Progenitor cell of endocrine pancreas (in vitro differentiated cells): Measurements from ENCODE around the gene UBXN6. TPM values are rescaled to one million over a fixed set of nuclear protein-coding genes. Genes with fewer than 3 reads are reported as not detected.

Source experiments
- DNase-seq: peaks from one replicate; pipeline ENCODE4 v3.0.0; 2021; ENCODE audit warnings: low spot score; ENCODE audit not compliant: unreplicated experiment
- H3K27ac Mint-ChIP-seq: 2 replicates; pipeline ENCODE4 v1.8.0; 2021; ENCODE audit warnings: mild to moderate bottlenecking, moderate library complexity, mixed read lengths
- H3K27me3 Mint-ChIP-seq: 2 replicates; pipeline ENCODE4 v1.8.0; 2021; ENCODE audit warnings: mixed read lengths
- H3K36me3 Mint-ChIP-seq: 2 replicates; pipeline ENCODE4 v1.8.0; 2022; ENCODE audit warnings: mixed read lengths; ENCODE audit not compliant: insufficient read depth
- H3K4me1 Mint-ChIP-seq: 2 replicates; pipeline ENCODE4 v1.8.0; 2021; ENCODE audit warnings: low read depth, mixed read lengths
- H3K4me3 Mint-ChIP-seq: 2 replicates; pipeline ENCODE4 v1.8.0; 2021; ENCODE audit warnings: low read depth, mild to moderate bottlenecking, moderate library complexity, mixed read lengths
- H3K9me3 Mint-ChIP-seq: 2 replicates; pipeline ENCODE4 v1.8.0; 2021; ENCODE audit warnings: low read depth, mixed read lengths
- CTCF ChIP-seq: fragments of 200-600 bp; sonication (generic); IDR thresholded peaks from one replicate; pipeline ENCODE4 v1.5.0; 2021; ENCODE audit warnings: antibody characterized with exemption, mild to moderate bottlenecking; ENCODE audit not compliant: unreplicated experiment
- long read RNA-seq: library from polyadenylated mRNA; unstranded; transcript quantifications from one replicate; pipeline ENCODE4 v2.0.0, GENCODE V29; 2020
- total RNA-seq: library from RNA; stranded (reverse); gene quantifications from 2 replicates; pipeline ENCODE4 v1.2.1, GENCODE V29; 2021

UBXN6 gene
- 57.2 and 61.8 TPM in 2 replicates for total RNA-seq
- long read RNA-seq, partial matches to known transcripts, result 4 of 7 reads
- long read RNA-seq, other reads (novel, unspliced or antisense), result 1 of 7 reads

GRCh38 chr19:4457654-4458395, at the start of gene UBXN6:
TSS of gene UBXN6 (minus strand) at chr19:4457794. CDS start at chr19:4457697, 97 bp downstream.
- H3K4me1 Mint-ChIP-seq, result peaks cover 12% of the 10 kb centered on the region
- H3K4me3 Mint-ChIP-seq, result peak within 1 kb of the TSS; percentile 88
- no peaks in the 10 kb centered on the region for H3K36me3 Mint-ChIP-seq
- TF ChIP-seq CTCF, result no peak
- H3K27ac Mint-ChIP-seq, result peak within 1 kb of the TSS; percentile 97
- no peaks in the 10 kb centered on the region for H3K9me3 Mint-ChIP-seq
- H3K27me3 Mint-ChIP-seq, result no peaks in the 10 kb centered on the region
- DNase-seq, result peak; percentile 93

- Mint-ChIP-seq H3K36me3 (peaks cover 13% of the 10 kb centered on the region), H3K4me3 (no peak overlapping the region), H3K9me3 (no peaks in the 10 kb centered on the region), H3K27ac (no peak overlapping the region), H3K27me3 (no peaks in the 10 kb centered on the region), H3K4me1 (no peaks in the 10 kb centered on the region)
- DNase-seq, result no peak
- no peak for TF ChIP-seq CTCF
Measured at GRCh38 chr19:4507150-4507452, 49.5 kb upstream of the UBXN6 start.

GRCh38 chr19:4506449-4507149, 49.0 kb upstream of the UBXN6 start:
- no peaks in the 10 kb centered on the region for H3K4me1 Mint-ChIP-seq
- DNase-seq, result no peak
- H3K27ac Mint-ChIP-seq, result no peak overlapping the region
- no peaks in the 10 kb centered on the region for H3K9me3 Mint-ChIP-seq
- no peaks in the 10 kb centered on the region for H3K27me3 Mint-ChIP-seq
- H3K36me3 Mint-ChIP-seq, result peaks cover 13% of the 10 kb centered on the region
- TF ChIP-seq CTCF, result no peak
- H3K4me3 Mint-ChIP-seq, result no peak overlapping the region

GRCh38 chr19:4505570-4506448, 48.2 kb upstream of the UBXN6 start:
- no peak overlapping the region for H3K27ac Mint-ChIP-seq
- no peaks in the 10 kb centered on the region for H3K27me3 Mint-ChIP-seq
- H3K9me3 Mint-ChIP-seq, result no peaks in the 10 kb centered on the region
- H3K4me1 Mint-ChIP-seq, result no peaks in the 10 kb centered on the region
- no peak overlapping the region for H3K4me3 Mint-ChIP-seq
- DNase-seq, result no peak
- peaks cover 14% of the 10 kb centered on the region for H3K36me3 Mint-ChIP-seq
- TF ChIP-seq CTCF, result no peak

- TF ChIP-seq CTCF, result no peak
- H3K27ac Mint-ChIP-seq, result no peak overlapping the region
- H3K4me3 Mint-ChIP-seq, result no peak overlapping the region
- DNase-seq, result no peak
- H3K4me1 Mint-ChIP-seq, result no peaks in the 10 kb centered on the region
- H3K9me3 Mint-ChIP-seq, result no peaks in the 10 kb centered on the region
- H3K27me3 Mint-ChIP-seq, result no peaks in the 10 kb centered on the region
- H3K36me3 Mint-ChIP-seq, result peaks cover 15% of the 10 kb centered on the region
Measured at GRCh38 chr19:4504891-4505569, 47.4 kb upstream of the UBXN6 start.
